IMR-90 (cell line): ENCODE measurements around the gene EIF4E3. TPM values are rescaled to one million over a fixed set of nuclear protein-coding genes. Genes with fewer than 3 reads are reported as not detected.
A peak's percentile ranks its signal among the peaks of the same experiment; 100 is the strongest.

Experiments used
- ATAC-seq: fragments of 200-7000 bp; cut with Tn5 transposase; 2 replicates; pipeline ENCODE4 v1.9.1; 2020; ENCODE audit warnings: low read depth, mild to moderate bottlenecking, moderate library complexity
- BruUV-seq: library from RNA; stranded (reverse); fragments of 400-500 nt; replicated peaks from 2 replicates; lab custom pipeline; 2021; lab: Mats Ljungman, UMichigan
- CTCF ChIA-PET: fragments of 300-600 bp; formaldehyde crosslinking; extraction: SDS; loops from one replicate; lab custom pipeline; 2021; ENCODE audit warnings: antibody characterized with exemption; lab: Yijun Ruan, JAX
- POLR2A ChIA-PET: fragments of 300-600 bp; sonication (Branson Sonifier 250); formaldehyde crosslinking; loops from one replicate; lab custom pipeline; 2022; ENCODE audit warnings: antibody characterized with exemption; ENCODE audit not compliant: unreplicated experiment; lab: Charles Lee
- DNase-seq: peaks from one replicate; pipeline ENCODE4 v3.0.0; 2013
- H2AFZ ChIP-seq: replicated peaks from 2 replicates; pipeline ENCODE3; 2013; ENCODE audit warnings: low read length, mild to moderate bottlenecking; ENCODE audit not compliant: poor library complexity
- H2AK5ac ChIP-seq: 2 replicates; pipeline ENCODE4 v1.6.1; 2013; ENCODE audit warnings: low read depth, low read length, inconsistent platforms
- H2AK9ac ChIP-seq: replicated peaks from 2 replicates; pipeline ENCODE3; 2013; ENCODE audit warnings: mild to moderate bottlenecking, low read depth, low read length, moderate library complexity; ENCODE audit not compliant: poor library complexity
- H2BK120ac ChIP-seq: 2 replicates; pipeline ENCODE4 v1.6.1; 2013; ENCODE audit warnings: low read depth, low read length, inconsistent platforms
- H2BK15ac ChIP-seq: 3 replicates; pipeline ENCODE4 v1.6.1; 2013; ENCODE audit warnings: low read depth, low read length, inconsistent platforms
- H2BK20ac ChIP-seq: 2 replicates; pipeline ENCODE4 v1.6.1; 2013; ENCODE audit warnings: low read depth, mild to moderate bottlenecking, inconsistent platforms, low read length, moderate library complexity
- H2BK5ac ChIP-seq: 2 replicates; pipeline ENCODE4 v1.6.1; 2013; ENCODE audit warnings: mild to moderate bottlenecking, low read depth, low read length, inconsistent platforms; ENCODE audit not compliant: poor library complexity, severe bottlenecking
- H3K14ac ChIP-seq: replicated peaks from 2 replicates; pipeline ENCODE4 v1.6.1; 2013; ENCODE audit warnings: low read depth, low read length, inconsistent platforms
- H3K18ac ChIP-seq: 2 replicates; pipeline ENCODE4 v1.6.1; 2013; ENCODE audit warnings: low read depth, low read length, control low read depth
- H3K23ac ChIP-seq: 2 replicates; pipeline ENCODE4 v1.6.1; 2013; ENCODE audit warnings: low read depth, low read length, inconsistent platforms
- H3K27ac ChIP-seq: 2 replicates; pipeline ENCODE4 v1.5.1; 2013; ENCODE audit warnings: mild to moderate bottlenecking, control low read depth, low read length; ENCODE audit not compliant: insufficient read depth
- H3K27me3 ChIP-seq: 2 replicates; pipeline ENCODE4 v1.6.1; 2013; ENCODE audit warnings: low read length; ENCODE audit not compliant: control insufficient read depth, insufficient read depth
- H3K36me3 ChIP-seq: 2 replicates; pipeline ENCODE4 v1.6.1; 2013; ENCODE audit warnings: low read length, mixed read lengths; ENCODE audit not compliant: control insufficient read depth, insufficient read depth
- H3K4ac ChIP-seq: 2 replicates; pipeline ENCODE4 v1.6.1; 2013; ENCODE audit warnings: low read depth, low read length, inconsistent platforms
- H3K4me1 ChIP-seq: 2 replicates; pipeline ENCODE4 v1.6.1; 2013; ENCODE audit warnings: low read length, mixed read lengths; ENCODE audit not compliant: control insufficient read depth, insufficient read depth
- H3K4me2 ChIP-seq: 2 replicates; pipeline ENCODE4 v1.6.1; 2013; ENCODE audit warnings: low read depth, mild to moderate bottlenecking, control low read depth, low read length, moderate library complexity
- H3K4me3 ChIP-seq: 2 replicates; pipeline ENCODE4 v1.5.1; 2013; ENCODE audit warnings: low read depth, mild to moderate bottlenecking, control low read depth, low read length, moderate library complexity; ENCODE audit not compliant: insufficient read depth
- H3K56ac ChIP-seq: 2 replicates; pipeline ENCODE4 v1.6.1; 2013; ENCODE audit warnings: low read length, inconsistent platforms; ENCODE audit not compliant: insufficient read depth; ENCODE audit errors: extremely low read depth
- H3K79me1 ChIP-seq, 2 experiments: 2 replicates each; pipeline ENCODE4 v1.6.1; 2013; ENCODE audit warnings: low read length in 2 of 2, inconsistent platforms in 1 of 2, low read depth in 1 of 2
- H3K9ac ChIP-seq: 2 replicates; pipeline ENCODE4 v1.6.1; 2013; ENCODE audit warnings: low read depth, low read length, control low read depth
- H3K9me1 ChIP-seq: 2 replicates; pipeline ENCODE4 v1.6.1; 2013; ENCODE audit warnings: low read length, inconsistent platforms; ENCODE audit not compliant: insufficient read depth
- H3K9me3 ChIP-seq: 2 replicates; pipeline ENCODE4 v1.6.1; 2013; ENCODE audit warnings: low read length; ENCODE audit not compliant: control insufficient read depth, insufficient read depth
- H4K20me1 ChIP-seq: 2 replicates; pipeline ENCODE4 v1.6.1; 2013; ENCODE audit warnings: low read length, inconsistent platforms; ENCODE audit not compliant: insufficient read depth
- H4K5ac ChIP-seq: 2 replicates; pipeline ENCODE4 v1.6.1; 2013; ENCODE audit warnings: mild to moderate bottlenecking, low read depth, low read length, control low read depth
- H4K8ac ChIP-seq, 2 experiments: 2 replicates each; pipeline ENCODE4 v1.6.1; 2013; ENCODE audit warnings: low read depth in 2 of 2, low read length in 2 of 2, control low read depth in 1 of 2, inconsistent platforms in 1 of 2
- H4K91ac ChIP-seq: 2 replicates; pipeline ENCODE4 v1.6.1; 2013; ENCODE audit warnings: low read depth, low read length, inconsistent platforms; ENCODE audit not compliant: insufficient read depth
- CHD1 ChIP-seq: IDR thresholded peaks from 2 replicates; pipeline ENCODE4 v1.6.1; 2012; ENCODE audit warnings: low read depth, low read length, improper control_type of control experiment
- MAFK ChIP-seq: IDR thresholded peaks from 2 replicates; pipeline ENCODE4 v1.6.1; 2012; ENCODE audit warnings: low read depth, low read length, improper control_type of control experiment
- whole genome bisulfite sequencing, 2 experiments: methylation state at CpG; one replicate each; pipeline versions ENCODE4 v1.1.5 to v1.1.7; 2013; ENCODE audit warnings: missing lambda C conversion rate in 2 of 2; ENCODE audit not compliant: insufficient read length in 1 of 2; ENCODE audit errors: extremely low coverage in 2 of 2; 5-methylcytosine and 5-hydroxymethylcytosine counted together
- dilution Hi-C: fragments of 300-500 bp; cut with HindIII; formaldehyde crosslinking; loops from one replicate; pipeline ENCODE4 v1.14.3; 2018; ENCODE audit warnings: low sequenced_read_pairs; ENCODE audit not compliant: unreplicated experiment
- in situ Hi-C: fragments of 300-500 bp; cut with MboI; formaldehyde crosslinking; loops from 3 replicates; pipeline ENCODE4 v1.14.3; 2019; ENCODE audit warnings: low sequenced_read_pairs, inconsistent platforms, mixed read lengths
- intact Hi-C: fragments of 100-400 bp; cut with micrococcal nuclease; formaldehyde crosslinking; loops from 2 replicates; pipeline ENCODE4 v1.10.0; 2022
- polyA plus RNA-seq, 3 experiments: library from polyadenylated mRNA; depleted of rRNA; stranded (reverse); fragments of >200 nt; gene quantifications; 2 replicates each; pipeline ENCODE4 v1.2.3, GENCODE V29; 2012; ENCODE audit warnings: low replicate concordance in 1 of 3
- total RNA-seq: library from RNA; depleted of rRNA; stranded (reverse); fragments of >200 nt; gene quantifications from 2 replicates; pipeline ENCODE4 v1.2.3, GENCODE V29; 2012

EIF4E3 gene
- total and polyA plus RNA-seq, 2 of the 4 experiments (the other 2 are of a cell fraction), result 0.72 to 1.1 TPM

GRCh38 chr3:71723452-71724170 is 1.6 kb downstream of the EIF4E3 start:
- no peak overlapping the region for H4K5ac ChIP-seq
- no peaks in the 10 kb centered on the region for H3K79me1 ChIP-seq
- H3K23ac ChIP-seq, result no peak overlapping the region
- H2AK5ac ChIP-seq, result no peak overlapping the region
- no peak overlapping the region for H3K4me2 ChIP-seq
- H2BK20ac ChIP-seq, result no peak overlapping the region
- no peak overlapping the region for H2BK120ac ChIP-seq
- peaks cover 58% of the 10 kb centered on the region for H3K27me3 ChIP-seq
- no peak overlapping the region for H3K14ac ChIP-seq
- dilution Hi-C loops, result no loop called here
- no peak overlapping the region for H2AK9ac ChIP-seq
- no peak overlapping the region for H2BK15ac ChIP-seq
- in situ Hi-C loops, result loop anchor here (5.0 to 10.0 kb wide), 2 partner anchors 1099 to 1351 kb away; no protein-coding TSS in a partner anchor
- no peaks in the 10 kb centered on the region; the same call in 1 of the 2 replicates for H3K9me1 ChIP-seq
- WGBS, 2 experiments, result no CpG with 5 or more reads among the region's 6 CpGs
- ChIA-PET CTCF (interaction anchor here (1.6 kb wide), 1 partner anchor 12 kb away, joined by 6 read pairs; no protein-coding TSS in a partner anchor), POLR2A (interaction anchor here (0.6 kb wide), 1 partner anchor 776 kb away, joined by 3 read pairs; no protein-coding TSS in a partner anchor)
- BruUV-seq, result no TSS peak
- no peak overlapping the region for H3K4me3 ChIP-seq
- no peaks in the 10 kb centered on the region for H3K36me3 ChIP-seq
- H2AFZ ChIP-seq, result no peak overlapping the region
- H3K9ac ChIP-seq, result no peak overlapping the region
- no peaks in the 10 kb centered on the region for H4K20me1 ChIP-seq
- DNase-seq, result no peak
- H3K9me3 ChIP-seq, result no peaks in the 10 kb centered on the region
- no peak overlapping the region for H3K4ac ChIP-seq
- intact Hi-C loops, result no loop called here
- peaks cover 2% of the 10 kb centered on the region; the same call in 1 of the 2 replicates for H3K4me1 ChIP-seq
- no peak for ATAC-seq
- H3K56ac ChIP-seq, result no peak overlapping the region
- H2BK5ac ChIP-seq, result no peak overlapping the region
- no peak overlapping the region for H3K27ac ChIP-seq
- no peak overlapping the region for H4K8ac ChIP-seq
- no peak overlapping the region for H4K91ac ChIP-seq
- H3K18ac ChIP-seq, result no peak overlapping the region
- TF ChIP-seq CHD1 (no peak), MAFK (peak; percentile 26; the same call in 1 of the 2 replicates)
